HUES48 (cell line): ENCODE measurements around the gene KNTC1.
A peak's percentile ranks its signal among the peaks of the same experiment; 100 is the strongest.
"Not testable (repeated sequence)": the region's sequence is repeated elsewhere in the genome, so short reads cannot be mapped to it uniquely, and the experiment has no call there.

Source experiments
- H3K27ac ChIP-seq: one replicate; pipeline ENCODE4 v1.7.0; 2013; ENCODE audit warnings: low read depth, low read length, inconsistent platforms
- H3K27me3 ChIP-seq: 2 replicates; pipeline ENCODE4 v1.6.1; 2013; ENCODE audit warnings: mild to moderate bottlenecking, low read length; ENCODE audit not compliant: control insufficient read depth, insufficient read depth
- H3K36me3 ChIP-seq: 2 replicates; pipeline ENCODE4 v1.6.1; 2013; ENCODE audit warnings: low read length; ENCODE audit not compliant: control insufficient read depth, insufficient read depth
- H3K4me1 ChIP-seq: 2 replicates; pipeline ENCODE4 v1.6.1; 2013; ENCODE audit warnings: mild to moderate bottlenecking, low read length; ENCODE audit not compliant: control insufficient read depth, insufficient read depth
- H3K4me3 ChIP-seq: 2 replicates; pipeline ENCODE4 v1.5.1; 2013; ENCODE audit warnings: mild to moderate bottlenecking, low read depth, low read length
- H3K9ac ChIP-seq: 2 replicates; pipeline ENCODE4 v1.6.1; 2013; ENCODE audit warnings: mild to moderate bottlenecking, low read depth, low read length, moderate library complexity
- H3K9me3 ChIP-seq: 2 replicates; pipeline ENCODE4 v1.6.1; 2013; ENCODE audit warnings: low read length; ENCODE audit not compliant: control insufficient read depth, insufficient read depth

KNTC1 gene

GRCh38 chr12:122653291-122653690 lies 126.2 kb downstream of the KNTC1 start:
- H3K4me1 ChIP-seq, H3K27ac ChIP-seq, H3K36me3 ChIP-seq, H3K9me3 ChIP-seq, H3K9ac ChIP-seq, H3K4me3 ChIP-seq, H3K27me3 ChIP-seq: not testable (repeated sequence)

- Histone ChIP-seq H3K27ac (no peak overlapping the region), H3K9ac (no peak overlapping the region), H3K4me1 (no peaks in the 10 kb centered on the region), H3K36me3 (no peaks in the 10 kb centered on the region), H3K4me3 (no peak overlapping the region), H3K9me3 (no peaks in the 10 kb centered on the region), H3K27me3 (no peaks in the 10 kb centered on the region)
Measured at GRCh38 chr12:122656298-122656697, 129.2 kb downstream of the KNTC1 start.

GRCh38 chr12:122659579-122659978 lies 132.5 kb downstream of the KNTC1 start:
- H3K36me3 ChIP-seq, result no peaks in the 10 kb centered on the region
- H3K4me1 ChIP-seq, result no peaks in the 10 kb centered on the region
- H3K27me3 ChIP-seq, result no peaks in the 10 kb centered on the region
- H3K9me3 ChIP-seq, result no peaks in the 10 kb centered on the region
- H3K4me3 ChIP-seq, result no peak overlapping the region
- no peak overlapping the region for H3K27ac ChIP-seq
- H3K9ac ChIP-seq, result no peak overlapping the region

GRCh38 chr12:122661246-122661645 lies 134.2 kb downstream of the KNTC1 start:
- no peak overlapping the region for H3K27ac ChIP-seq
- H3K4me3 ChIP-seq, result no peak overlapping the region
- H3K27me3 ChIP-seq, result no peaks in the 10 kb centered on the region
- H3K36me3 ChIP-seq, result no peaks in the 10 kb centered on the region
- H3K4me1 ChIP-seq, result no peaks in the 10 kb centered on the region
- no peaks in the 10 kb centered on the region for H3K9me3 ChIP-seq
- no peak overlapping the region for H3K9ac ChIP-seq

- Histone ChIP-seq H3K4me3 (no peak overlapping the region), H3K9me3 (no peaks in the 10 kb centered on the region), H3K9ac (no peak overlapping the region), H3K27me3 (no peaks in the 10 kb centered on the region), H3K4me1 (no peaks in the 10 kb centered on the region), H3K36me3 (no peaks in the 10 kb centered on the region), H3K27ac (no peak overlapping the region)
Measured at GRCh38 chr12:122661938-122662337, 134.9 kb downstream of the KNTC1 start.

GRCh38 chr12:122665349-122665748 lies 138.3 kb downstream of the KNTC1 start:
- Histone ChIP-seq H3K4me3 (no peak overlapping the region), H3K9me3 (no peaks in the 10 kb centered on the region), H3K27me3 (no peaks in the 10 kb centered on the region), H3K36me3 (no peaks in the 10 kb centered on the region), H3K4me1 (no peaks in the 10 kb centered on the region), H3K27ac (no peak overlapping the region), H3K9ac (no peak overlapping the region)

GRCh38 chr12:122665759-122666158 lies 138.7 kb downstream of the KNTC1 start:
- H3K4me1 ChIP-seq, result no peaks in the 10 kb centered on the region

GRCh38 chr12:122668268-122668667 lies 141.2 kb downstream of the KNTC1 start:
- H3K9me3 ChIP-seq, result no peaks in the 10 kb centered on the region
- H3K27me3 ChIP-seq, result no peaks in the 10 kb centered on the region
- H3K27ac ChIP-seq, result peak overlapping the region; percentile 42
- H3K4me3 ChIP-seq, result no peak overlapping the region
- H3K36me3 ChIP-seq, result no peaks in the 10 kb centered on the region
- no peak overlapping the region for H3K9ac ChIP-seq
- 0 out of 2 replicates have a peak, but pooled peaks cover 6% of the 10 kb centered on the region for H3K4me1 ChIP-seq

More at GRCh38 chr12:122665759-122666158, 138.7 kb downstream of the KNTC1 start:
- Histone ChIP-seq H3K27me3 (no peaks in the 10 kb centered on the region), H3K36me3 (no peaks in the 10 kb centered on the region), H3K4me3 (no peak overlapping the region), H3K9ac (no peak overlapping the region), H3K27ac (no peak overlapping the region), H3K9me3 (no peaks in the 10 kb centered on the region)

GRCh38 chr12:122669397-122670070 lies 142.5 kb downstream of the KNTC1 start:
- Histone ChIP-seq H3K4me1 (0 out of 2 replicates have a peak, but pooled peaks cover 6% of the 10 kb centered on the region), H3K9ac (no peak overlapping the region), H3K9me3 (no peaks in the 10 kb centered on the region), H3K27me3 (no peaks in the 10 kb centered on the region), H3K27ac (no peak overlapping the region), H3K4me3 (no peak overlapping the region), H3K36me3 (no peaks in the 10 kb centered on the region)

- H3K4me3 ChIP-seq, result no peak overlapping the region
- H3K4me1 ChIP-seq, result 0 out of 2 replicates have a peak, but pooled peaks cover 6% of the 10 kb centered on the region
- no peak overlapping the region for H3K27ac ChIP-seq
- no peaks in the 10 kb centered on the region for H3K9me3 ChIP-seq
- no peaks in the 10 kb centered on the region for H3K27me3 ChIP-seq
- H3K36me3 ChIP-seq, result no peaks in the 10 kb centered on the region
- H3K9ac ChIP-seq, result no peak overlapping the region
Measured at GRCh38 chr12:122672515-122672914, 145.5 kb downstream of the KNTC1 start.
